NK-92 (cell line): ENCODE results near the gene CDIP1.

ENCODE experiments used
- DNase-seq: peaks from one replicate; lab custom pipeline; 2025; ENCODE audit not compliant: unreplicated experiment; lab: John Stamatoyannopoulos, UW

The CDIP1 gene

GRCh38 chr16:4494746-4495490 lies 43.7 kb downstream of the CDIP1 start:
- DNase-seq, result no peak

DNA sequence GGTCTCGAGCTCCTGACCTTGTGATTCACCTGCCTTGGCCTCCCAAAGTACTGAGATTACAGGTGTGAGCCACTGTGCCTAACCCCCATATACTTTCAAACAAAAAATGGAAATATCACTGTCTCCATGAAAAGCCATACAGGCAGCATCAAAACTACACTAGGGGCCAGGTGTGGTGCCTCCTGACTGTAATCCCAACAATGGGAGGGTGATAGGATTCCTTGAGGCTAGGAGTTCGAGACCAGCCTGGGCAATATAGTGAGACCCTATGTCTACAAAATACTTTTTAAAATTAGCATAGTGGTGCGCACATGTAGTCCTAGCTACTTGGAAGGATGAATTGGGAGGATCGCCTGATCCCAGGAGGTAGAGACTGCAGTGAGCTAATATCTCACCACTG lies 46.7 kb downstream of the CDIP1 start:
- no peak for DNase-seq

GRCh38 chr16:4489030-4489429 lies 49.5 kb downstream of the CDIP1 start:
- no peak for DNase-seq

- DNase-seq, result no peak
These were observed 50.0 kb downstream of the CDIP1 start for GRCh38 chr16:4488499-4488967.

- DNase-seq, result no peak
These were observed 50.5 kb downstream of the CDIP1 start for GRCh38 chr16:4487955-4488498.

- no peak for DNase-seq
These were observed 52.3 kb downstream of the CDIP1 start for GRCh38 chr16:4486126-4486893.

DNA sequence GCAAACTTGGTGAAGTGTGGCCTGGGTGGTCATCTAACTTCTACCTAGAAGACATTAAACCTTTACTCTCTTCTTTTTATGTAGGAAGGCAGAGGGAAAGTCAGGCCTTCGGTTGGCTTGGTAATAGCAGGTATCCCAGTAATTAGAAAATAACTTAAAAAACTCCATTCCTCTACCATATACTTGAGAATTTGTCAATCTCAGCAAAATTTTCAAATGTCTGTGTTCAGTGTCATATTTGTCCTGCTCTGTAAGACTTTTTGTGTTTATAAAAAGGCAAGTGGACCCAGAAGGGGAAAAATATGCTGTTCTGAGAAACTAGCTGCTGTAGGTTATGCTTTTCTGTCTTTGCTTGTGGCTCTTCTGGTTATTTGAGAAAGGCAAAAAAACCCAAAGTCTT lies 56.6 kb downstream of the CDIP1 start:
- DNase-seq, result no peak

GRCh38 chr16:4481526-4481925 lies 57.0 kb downstream of the CDIP1 start:
- DNase-seq, result no peak

- no peak for DNase-seq
These were observed 60.6 kb downstream of the CDIP1 start for GRCh38 chr16:4477966-4478365.

DNA sequence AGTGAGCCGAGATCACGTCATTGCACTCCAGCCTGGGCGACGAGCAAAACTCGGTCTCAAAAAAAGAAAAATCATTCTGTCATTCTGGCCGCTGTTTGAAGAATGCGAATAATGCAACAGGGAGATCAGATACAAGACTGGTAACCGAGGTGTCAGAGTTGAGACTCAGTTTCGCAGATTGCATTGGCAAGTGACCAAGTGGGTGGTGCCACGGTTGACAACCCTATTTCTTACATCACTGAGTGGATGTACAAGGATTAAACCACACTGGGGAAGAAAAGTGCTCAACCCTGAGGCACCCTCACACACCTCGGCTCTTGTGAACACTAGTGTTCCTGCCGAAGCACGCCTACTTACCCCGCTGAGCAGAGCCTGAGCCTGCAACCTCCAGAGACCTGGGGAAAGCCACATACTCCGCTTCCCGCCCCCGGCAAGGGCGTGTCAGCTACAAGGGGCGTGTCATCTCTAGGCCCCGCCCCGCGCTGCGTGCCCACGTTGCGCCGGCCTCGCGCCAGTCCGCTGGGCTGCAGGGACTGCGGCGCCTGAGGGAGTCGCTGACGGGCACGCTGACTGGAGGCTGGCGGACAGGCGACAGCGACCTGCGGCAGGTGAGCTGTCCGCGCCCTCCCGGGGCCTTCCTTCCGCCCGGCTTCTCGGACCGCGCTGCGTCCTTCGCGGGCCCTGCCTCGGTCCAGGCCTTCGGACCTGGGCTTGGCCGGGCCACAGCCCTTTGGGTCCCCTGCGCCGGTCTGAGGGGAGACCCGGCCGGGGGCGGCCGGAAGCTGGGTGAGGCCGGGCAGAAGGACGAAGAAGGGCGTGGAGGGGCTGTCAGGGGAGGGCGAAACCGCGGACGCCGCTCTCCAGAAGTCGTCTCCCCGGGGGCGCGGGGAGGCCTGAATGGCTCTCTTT lies 62.4 kb downstream of the CDIP1 start, which contains the start of gene HMOX2:
HMOX2 (plus strand) TSS at position 519 of the 909 bp plus-strand sequence. CDS start 29,127 bp downstream, outside the sequence.
- DNase-seq, result peak; percentile 24

DNA sequence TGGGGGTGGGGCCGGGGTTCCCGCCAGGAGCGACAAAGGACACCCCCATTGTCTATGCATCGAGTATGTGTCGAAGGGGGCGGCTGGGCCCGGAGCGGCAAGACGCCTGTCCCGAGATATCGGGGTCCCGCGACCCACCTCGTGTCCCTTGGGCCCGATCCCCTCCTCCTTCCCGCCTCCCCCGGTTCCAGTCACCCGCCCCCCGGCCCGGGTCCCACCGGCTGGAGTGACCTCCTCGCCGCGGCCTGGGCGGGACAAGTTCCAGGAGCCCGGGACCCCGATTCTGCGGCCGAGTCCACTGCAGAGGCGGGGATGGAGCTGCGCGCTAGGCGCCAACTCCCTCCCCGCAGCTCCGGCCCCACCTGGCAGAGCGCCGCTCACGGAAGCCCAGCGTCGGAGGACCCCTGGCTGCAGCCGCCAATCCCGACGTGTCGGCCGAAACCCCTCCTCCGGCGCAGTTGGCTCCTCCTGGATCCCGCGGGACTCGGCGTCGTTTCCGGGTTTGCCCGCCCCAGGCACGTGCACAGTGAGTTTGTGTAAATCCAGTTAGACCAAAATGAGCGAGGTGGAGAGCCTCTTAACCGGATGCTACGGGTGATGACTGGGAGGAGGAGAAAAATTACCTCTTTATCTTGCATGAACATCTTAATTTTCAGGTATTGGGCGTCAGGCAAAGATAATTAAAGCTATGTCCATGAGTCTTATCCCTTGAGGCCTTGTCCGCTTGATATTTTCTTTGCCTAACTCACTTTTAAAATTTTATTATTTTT lies 64.2 kb downstream of the CDIP1 start, which contains the start of gene NMRAL1:
NMRAL1 (minus strand) TSS at position 434 of the 770 bp plus-strand sequence. CDS start 493 bp downstream, outside the sequence.
- DNase-seq, result peak; percentile 53

DNA sequence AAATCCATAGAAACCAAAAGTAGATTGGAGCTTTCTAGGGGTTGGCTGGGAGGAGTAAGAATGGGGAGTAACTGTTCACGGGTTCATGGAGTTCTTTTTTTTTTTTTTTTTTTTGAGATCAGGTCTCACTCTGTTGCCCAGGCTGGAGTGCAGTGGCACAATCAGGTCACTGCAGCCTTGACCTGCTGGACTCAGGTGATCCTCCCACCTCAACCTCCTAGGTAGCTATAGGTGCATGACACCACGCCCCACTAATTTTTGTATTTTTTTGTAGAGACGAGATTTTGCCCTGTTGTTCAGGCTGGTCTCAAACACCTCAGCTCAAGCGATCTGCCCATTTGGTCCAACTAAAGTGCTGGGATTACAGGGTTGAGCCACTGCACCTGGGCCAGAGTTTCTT lies 65.7 kb downstream of the CDIP1 start:
- no peak for DNase-seq

GRCh38 chr16:4471869-4472268 lies 66.7 kb downstream of the CDIP1 start:
- no peak for DNase-seq

- DNase-seq, result no peak
These were observed 69.6 kb downstream of the CDIP1 start for GRCh38 chr16:4468972-4469371.

DNA sequence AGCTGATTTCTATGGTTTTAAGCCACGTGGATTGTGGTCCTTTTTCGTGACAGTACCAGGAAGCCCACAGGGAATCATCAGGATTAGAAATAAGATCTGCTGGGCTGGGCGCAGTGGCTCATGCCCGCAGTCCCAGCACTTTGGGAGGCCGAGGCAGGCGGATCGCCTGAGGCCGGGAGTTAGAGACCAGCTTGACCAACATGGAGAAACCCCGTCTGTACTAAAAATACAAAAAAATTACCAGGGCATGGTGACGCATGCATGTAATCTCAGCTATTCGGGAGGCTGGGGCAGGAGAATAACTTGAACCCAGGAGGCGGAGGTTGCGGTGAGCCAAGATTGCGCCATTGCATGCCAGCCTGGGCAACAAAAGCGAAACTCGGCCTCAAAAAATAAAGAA lies 70.7 kb downstream of the CDIP1 start:
- no peak for DNase-seq

- no peak for DNase-seq
These were observed 72.4 kb downstream of the CDIP1 start for GRCh38 chr16:4465977-4466779.

GRCh38 chr16:4463522-4464163 lies 74.9 kb downstream of the CDIP1 start:
- no peak for DNase-seq

DNA sequence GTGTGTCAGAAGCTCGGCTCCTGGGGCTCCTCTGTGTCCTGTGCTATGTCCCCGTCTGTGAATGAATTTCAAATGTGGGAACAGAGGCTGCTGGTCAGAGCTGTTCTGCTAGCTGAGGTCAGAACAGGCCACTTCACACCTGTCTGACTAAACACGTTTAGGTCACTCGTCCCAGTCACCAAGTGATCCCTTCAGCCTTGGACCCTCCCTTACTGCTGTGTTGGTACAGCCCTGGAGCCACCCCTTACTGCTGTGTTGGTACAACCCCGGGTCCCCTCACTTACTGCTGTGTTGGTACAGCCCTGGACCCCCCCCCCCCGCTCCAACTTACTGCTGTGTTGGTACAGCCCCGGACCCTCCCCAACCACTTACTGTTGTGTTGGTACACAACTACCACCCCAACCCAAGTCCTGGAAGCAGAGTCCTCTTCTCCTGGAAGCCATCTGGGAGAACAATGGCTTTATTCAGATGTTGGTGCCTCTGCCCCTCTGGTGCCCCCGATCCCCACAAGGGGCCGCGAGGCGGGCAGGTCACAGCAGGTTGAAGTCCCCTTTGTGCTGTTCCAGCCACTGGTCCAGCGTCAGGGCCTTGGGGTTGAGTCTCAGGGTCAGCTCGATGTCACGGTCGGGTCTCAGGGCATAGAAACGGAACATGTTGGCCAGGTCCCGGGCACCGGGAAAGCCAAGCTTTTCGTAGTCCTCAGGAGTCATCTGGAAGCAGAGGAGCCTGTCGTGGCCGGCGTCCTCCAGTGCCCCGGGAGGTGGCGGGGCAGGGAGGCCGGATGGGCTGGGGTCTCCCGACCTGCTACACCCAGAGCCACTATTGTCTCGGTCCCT lies 77.1 kb downstream of the CDIP1 start:
- DNase-seq, result no peak
